NCI-H2196 treated with DMSO at 0.1 percent for 48 hours (cell line): ENCODE data around the gene PBOV1.
"Not testable (repeated sequence)": the region's sequence is repeated elsewhere in the genome, so short reads cannot be mapped to it uniquely, and the experiment has no call there.

ENCODE experiments used
- DNase-seq: peaks from one replicate; lab custom pipeline; 2025; ENCODE audit not compliant: unreplicated experiment; lab: John Stamatoyannopoulos, UW

Gene PBOV1

DNA sequence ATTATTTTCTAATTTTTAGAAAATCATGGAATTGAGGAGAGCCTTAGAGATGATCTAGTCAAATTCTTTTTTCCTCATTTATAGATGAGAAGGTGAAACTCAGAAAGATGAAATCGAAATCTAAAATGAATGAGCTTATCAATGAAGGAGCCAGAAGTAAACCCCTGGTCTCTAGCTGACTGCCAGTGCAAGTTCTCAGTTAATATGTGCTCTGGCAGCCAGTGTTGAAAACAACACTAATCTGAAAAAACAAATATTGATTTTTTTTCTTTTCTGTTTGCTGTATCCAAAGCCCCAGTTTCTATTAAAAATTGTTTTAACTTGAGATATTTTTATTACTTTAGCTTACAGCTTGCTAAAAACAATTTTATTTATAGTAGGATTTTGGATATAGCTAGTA is 21.5 kb upstream of the PBOV1 start:
- DNase-seq = no peak

DNA sequence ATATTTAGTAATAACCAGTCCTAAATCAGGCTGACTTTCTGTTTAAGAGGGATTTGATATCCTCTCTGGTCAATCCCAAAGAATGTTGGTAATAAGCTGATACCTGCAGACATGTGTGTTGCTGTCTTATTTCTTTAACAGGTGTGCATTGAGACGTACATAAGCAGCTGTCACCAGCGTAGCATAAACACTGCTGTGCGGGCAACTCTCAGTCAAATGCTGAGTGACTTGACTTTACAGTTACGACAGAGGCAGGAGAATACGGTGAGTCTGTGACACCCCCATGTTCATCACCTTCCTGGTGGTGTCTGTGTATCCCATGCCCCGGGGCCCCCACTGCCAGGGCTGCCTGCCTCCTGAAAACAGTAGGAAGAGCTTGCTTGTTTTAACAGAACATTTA is 20.1 kb upstream of the PBOV1 start:
- no peak for DNase-seq

DNA sequence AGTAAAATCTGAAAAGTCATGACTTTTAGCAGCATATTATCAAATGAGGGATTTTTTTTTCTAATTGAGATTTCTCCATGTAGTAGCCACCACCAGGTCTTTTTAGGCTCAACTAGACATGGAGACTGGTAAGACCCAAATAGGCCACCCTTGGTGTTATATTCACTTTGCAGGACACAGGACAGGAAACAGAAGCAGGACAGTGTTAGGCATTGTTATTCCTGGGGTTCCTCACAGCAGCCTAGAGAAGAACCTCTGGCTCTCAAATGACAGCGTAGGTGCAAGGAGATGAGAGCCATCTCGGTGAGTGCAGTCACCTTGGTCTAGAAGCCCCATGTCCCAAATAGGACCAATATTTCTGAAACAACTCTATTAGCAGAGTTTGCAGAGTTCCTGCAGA is 19.2 kb upstream of the PBOV1 start:
- DNase-seq = no peak

DNA sequence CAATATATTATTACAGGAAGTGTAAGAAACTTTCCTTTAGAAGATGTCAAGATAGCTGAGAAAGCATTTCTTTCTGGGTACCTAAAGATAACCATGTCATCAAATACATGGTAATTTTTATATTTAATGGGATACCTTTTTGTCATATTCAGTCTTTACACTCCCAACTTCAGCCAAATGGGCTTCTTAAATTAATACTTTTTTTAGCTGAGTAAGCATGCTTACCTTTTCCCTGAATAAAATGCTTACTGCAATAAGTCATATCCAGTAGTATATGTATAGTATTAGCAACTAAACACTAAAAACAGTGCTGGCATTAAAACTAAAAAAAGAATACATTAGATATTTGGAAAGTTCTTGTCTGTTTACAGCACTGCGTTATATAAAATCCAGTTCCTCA is 17.4 kb upstream of the PBOV1 start:
- no peak for DNase-seq

DNA sequence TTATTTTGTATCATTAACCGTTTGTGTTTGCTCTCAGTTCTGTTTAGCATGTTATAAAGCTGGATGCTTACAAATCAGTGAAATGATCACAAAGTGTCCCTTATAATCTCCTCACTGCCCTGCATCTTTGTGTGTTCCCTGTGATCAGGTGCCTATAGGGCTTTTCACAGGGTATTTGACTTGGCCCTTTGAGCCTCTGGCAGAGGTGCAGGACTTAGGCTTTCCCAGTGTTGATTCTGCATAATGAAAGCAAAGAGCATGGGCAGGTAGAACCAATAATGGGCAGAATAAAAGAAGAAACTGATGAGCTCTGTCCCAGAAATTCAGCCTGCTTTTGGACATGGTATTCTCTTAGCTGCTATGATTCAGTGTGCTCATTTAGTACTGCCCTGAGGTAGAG is 16.9 kb upstream of the PBOV1 start:
- no peak for DNase-seq

DNA sequence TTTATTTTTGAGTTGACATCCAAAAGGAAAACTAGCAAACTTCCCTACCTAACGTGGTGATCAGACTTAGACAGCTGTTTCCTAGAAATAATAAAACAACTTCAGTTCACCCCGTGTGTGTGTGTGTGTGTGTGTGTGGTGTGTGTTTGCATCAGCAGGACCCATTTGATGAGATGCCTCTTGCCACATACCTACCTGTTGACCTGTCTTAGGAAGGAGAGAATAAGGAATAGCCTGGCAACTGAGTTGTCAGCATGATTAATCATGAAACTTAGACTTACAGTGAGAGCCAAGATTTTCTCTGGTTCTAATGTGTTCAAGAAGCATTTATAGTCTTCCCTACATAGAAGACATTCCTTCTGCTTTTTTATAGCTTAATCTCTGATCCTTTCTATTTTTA is 16.1 kb upstream of the PBOV1 start:
- DNase-seq = no peak

DNA sequence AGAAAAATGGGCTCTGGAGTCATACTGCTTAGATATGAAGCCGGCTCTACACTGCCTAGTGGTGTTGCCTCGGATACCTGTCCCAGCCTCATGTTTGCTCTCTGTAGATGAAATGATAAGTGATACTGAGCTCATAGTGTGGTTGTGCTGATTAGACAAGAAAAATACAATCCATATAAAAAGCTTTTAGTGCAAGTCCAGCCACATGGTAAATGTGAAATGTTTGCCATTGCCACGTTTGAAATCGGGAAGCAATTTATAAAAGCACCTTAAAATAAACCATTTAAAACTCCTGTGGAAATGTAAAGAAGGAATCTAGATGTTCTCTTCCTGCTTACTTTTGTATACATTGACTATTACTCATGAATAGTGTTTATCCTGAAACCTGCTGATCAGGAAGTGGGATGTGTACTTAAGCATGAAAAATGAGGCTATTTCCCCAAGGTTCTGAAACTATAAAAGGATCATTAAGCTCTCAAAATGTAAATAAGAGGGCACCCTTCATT is 13.1 kb upstream of the PBOV1 start:
- peak; percentile 62 for DNase-seq

DNA sequence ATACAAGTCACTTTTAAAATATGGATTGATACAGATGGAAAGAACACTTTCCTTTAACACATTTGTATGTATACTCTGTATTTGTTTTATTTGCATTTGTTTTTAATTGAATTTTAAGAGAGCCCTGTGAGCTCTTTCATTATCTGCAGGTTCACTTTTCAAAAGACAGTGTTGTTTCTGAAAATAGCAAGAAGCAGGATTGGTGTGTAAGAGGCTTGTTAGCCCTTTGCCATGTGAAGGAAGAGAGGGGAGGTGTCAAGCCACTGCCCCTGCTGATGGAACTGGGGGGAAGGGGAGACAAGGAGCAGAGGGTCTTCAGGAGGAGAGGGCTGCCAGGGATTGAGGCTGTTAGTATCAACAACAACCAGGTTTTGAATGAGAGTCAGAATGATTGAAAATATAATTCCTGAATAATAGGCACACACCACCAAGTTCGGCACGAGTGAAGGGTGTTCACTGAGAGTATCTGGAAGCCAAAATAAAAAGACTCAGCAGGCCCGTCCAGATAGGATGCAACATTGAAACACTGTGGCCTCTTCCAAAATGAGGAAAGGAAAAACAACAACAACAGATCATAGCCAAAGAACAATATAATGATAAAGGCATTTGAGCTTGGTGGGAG is 12.6 kb upstream of the PBOV1 start:
- DNase-seq = no peak

DNA sequence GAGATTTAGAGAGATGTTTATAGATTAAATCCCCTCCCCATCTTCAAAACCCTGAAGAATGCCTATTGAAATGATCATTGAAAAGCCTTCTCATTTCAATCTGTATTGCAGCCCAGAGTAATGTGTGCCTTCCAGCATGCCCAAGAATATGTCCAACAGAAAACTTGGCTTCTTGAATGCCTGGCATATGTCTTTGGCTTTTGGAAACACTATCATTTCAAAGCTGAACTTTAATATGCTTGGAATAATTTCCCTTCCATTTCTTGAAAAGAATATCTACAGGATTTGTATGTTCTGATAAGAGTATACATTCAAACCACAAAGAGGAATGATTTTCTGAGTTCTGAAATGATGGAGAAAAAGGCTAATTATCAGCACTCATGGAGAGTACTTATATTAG is 11.9 kb upstream of the PBOV1 start:
- no peak for DNase-seq

DNA sequence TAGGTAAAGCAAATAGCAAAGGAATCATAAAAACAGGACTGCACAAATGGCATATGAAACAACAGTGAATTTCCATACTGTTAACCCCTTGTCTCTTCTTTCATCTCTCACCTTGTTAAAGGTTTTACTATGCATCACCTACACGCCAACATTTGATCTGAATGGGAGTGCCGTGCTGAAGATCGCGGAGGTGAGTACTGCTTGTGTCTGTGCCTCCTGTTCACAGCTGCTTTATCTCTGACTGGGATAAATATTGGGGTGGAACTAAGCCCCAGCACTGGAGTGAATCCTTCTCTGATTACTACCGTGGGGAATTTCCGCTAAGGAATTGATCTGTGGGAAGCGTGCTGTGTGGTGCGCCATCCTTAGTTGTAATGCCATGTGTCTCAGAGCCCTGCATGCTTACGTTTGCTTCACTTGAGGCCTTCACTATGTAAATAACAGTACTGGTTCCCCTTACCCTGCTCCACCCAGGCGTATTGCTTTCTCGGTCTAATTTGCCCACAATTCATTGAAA is 11.4 kb upstream of the PBOV1 start:
- DNase-seq = no peak

DNA sequence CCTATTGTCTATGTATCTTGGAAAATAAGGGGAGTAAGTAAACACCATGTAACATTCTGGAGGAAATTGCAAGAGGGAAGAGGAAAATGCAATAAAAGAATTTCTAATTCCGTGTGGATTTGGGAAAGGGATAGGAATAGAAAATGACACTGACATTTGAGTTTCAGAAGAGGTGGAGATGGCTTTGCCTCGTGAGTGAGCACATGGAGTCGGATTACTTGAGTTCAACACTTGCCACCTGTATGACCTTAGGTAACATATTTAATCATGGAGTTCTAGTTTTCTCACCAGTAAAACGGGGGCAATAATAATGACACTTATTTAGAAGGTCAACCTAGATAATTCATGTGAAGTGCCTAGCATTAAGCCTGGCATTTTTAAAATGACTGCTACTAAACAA is 10.8 kb upstream of the PBOV1 start:
- no peak for DNase-seq

DNA sequence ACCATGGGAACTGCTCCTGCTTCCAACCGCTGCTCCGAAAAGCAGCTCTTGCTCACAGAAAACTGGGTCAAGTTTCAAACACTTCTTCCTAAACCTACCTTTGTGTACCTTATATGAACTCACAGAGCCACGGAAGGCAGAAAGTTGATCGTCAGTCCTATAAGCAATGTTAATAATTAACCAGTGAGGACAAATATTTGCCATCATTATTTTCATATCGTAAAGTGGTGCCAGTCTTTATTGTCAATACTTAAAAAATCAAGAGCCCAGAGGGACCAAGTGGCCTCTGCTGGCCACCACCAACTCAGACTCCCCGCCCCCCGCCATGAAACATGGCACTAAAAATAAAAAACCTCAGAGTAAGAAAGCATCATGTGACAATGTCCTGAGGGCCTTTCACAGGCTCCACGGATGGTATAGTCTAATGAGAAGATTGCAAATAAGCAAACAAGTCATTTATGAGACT is 9.1 kb upstream of the PBOV1 start:
- peak; percentile 67 for DNase-seq

DNA sequence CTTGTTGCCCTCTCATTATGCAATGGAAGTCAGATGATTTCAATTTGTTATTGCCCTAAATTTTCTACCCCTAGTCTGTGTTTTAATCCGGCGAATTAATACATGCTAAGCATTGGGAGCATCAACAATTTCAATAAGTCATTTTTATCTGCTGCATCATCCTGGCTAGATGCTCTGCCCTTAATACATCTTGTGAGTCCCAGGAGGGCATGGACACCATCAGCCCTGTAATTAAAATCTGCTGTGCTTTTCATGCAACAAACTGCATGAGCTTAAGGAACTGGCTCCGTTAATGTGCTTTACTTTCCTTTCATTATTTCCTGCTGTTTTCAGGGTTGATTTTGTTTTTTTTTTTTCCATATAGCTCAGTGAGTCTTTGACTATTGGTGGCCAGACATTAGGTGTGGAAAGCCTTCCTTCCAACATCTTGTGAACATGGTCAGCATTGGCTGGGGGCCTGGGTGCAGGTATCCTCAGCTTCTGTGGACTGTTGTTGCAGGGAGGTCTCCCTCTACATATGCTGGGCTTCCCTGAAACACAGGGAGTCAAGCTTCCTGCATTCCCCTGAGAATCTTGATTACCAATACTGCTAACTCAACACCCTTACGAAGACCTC is 8.5 kb upstream of the PBOV1 start:
- no peak for DNase-seq

DNA sequence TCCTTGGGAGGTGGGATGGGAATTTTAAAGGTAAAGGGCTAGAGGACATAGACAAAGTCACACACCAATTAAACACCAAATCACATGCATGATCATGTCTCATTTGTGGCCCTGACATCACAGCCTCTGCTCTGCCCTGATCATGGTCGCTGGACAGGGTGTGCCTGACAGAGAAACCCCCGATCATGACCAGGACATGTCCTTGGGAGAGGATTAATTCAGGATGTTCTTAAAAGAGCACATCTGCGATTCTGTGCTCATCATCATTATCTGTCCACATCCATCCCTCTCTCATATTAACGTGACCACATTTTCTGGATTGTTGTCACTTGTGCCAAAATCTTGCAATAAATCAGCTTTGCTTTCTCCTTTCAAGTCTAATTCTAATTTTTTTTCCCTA is 7.7 kb upstream of the PBOV1 start:
- DNase-seq = no peak

DNA sequence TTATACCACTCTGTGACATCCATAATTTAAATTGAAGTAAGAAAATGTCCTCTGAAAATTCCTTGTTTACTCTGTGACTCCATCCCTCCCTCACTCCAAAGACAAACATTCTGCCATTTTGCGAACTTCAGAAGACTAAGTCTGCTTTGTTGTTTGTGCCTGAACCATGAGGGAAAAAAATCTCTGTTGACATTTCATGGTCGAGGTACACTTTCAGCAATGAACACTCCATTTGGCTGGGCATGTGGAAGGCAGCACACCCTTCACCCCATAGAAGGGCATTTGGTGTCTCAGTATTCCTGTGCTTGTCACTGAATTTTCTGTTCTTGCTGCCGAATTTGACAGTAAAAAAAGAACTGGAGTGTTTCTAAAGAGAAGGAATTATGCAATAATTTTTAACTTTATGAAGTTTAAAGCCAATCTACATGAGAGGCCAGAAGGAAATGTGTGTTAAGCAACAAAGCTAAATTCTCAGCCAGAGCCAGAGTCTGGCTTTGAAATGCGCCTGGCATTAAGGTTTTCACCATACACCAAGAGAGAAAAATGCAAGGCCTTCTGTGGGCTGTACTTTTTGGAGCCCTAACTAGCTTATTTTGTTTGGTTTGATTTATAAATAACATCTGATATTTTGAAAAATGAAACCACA is 4.7 kb upstream of the PBOV1 start:
- DNase-seq = no peak

DNA sequence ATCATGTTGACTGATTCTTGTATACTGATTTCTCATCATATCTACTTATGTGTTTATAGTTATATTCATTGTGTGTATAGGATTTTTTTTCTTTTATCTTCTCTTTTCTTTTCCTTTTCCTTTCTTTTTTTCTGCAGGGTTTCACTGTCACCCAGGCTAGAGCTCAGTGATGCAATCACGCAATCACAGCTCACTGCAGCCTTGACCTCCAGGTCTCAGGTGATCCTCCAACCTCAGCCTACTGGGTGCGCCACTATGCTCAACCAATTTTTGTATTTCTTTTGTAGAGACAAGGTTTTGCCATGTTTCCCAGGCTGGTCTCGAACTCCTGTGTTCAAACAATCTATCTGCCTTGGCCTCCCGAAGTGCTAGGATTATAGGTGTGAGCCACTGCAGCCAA is 1.6 kb upstream of the PBOV1 start:
- no peak for DNase-seq

DNA sequence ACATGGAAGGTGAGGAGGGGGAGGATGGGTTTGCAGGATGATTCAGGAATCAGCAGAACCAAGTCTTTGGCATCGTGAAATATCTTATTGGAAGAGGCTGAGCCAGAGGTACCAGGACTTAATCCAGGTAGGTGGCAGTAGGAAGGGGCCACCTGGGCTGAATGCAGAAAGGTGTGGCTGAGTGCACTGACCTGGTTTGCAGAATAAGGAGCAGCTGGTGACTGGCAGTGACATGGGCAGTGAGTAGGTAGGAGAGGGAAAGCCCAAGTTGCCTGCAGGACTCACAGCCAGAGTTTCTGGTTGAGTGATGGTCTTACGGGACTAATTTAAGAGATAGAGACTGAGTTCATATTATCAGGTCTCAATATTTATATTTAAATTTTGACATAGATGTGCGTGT is 1.1 kb upstream of the PBOV1 start:
- no peak for DNase-seq

DNA sequence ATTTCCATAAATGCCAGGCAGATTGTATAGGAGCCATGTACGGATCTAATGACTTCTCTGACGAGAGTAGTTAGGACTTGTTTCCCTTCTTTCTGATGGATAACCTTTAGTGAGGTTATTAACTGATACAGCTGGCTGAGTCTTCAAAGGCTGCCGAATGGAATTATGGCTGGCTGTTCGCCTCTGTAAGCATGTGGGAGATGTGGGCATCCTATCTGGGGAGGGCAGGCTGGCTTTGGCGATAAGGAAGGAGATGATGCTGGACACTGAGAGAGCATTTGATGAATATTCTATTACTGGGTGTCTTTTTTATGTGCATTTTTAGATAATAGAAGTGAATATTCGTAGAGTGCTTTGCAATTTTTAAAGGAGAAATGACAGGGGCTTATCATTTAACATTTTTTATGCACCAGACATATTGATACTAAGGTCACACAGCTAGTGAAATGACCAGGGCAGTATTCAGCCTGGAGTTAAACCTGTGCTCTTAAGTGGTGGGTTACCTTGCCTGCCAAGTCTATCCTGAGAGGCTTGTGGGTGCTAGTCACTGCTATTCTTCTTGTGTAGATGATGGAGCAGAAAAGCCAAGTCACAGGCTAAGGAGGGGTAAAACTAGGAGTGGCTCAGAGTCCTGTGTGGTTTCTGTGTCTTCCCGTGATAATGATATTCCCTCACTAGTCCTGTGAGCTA is 3.1 kb downstream of the PBOV1 start:
- DNase-seq = no peak

DNA sequence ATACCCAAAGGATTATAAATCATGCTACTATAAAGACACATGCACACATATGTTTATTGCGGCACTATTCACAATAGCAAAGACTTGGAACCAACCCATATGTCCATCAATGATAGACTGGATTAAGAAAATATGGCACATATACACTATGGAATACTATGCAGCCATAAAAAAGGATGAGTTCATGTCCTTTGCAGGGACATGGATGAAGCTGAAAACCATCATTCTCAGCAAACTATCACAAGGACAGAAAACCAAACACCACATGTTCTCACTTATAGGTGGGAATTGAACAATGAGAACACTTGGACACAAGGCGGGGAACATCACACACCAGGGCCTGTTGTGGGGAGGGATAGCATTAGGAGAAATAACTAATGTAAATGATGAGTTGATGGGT is 5.8 kb downstream of the PBOV1 start:
- not testable (repeated sequence) for DNase-seq

DNA sequence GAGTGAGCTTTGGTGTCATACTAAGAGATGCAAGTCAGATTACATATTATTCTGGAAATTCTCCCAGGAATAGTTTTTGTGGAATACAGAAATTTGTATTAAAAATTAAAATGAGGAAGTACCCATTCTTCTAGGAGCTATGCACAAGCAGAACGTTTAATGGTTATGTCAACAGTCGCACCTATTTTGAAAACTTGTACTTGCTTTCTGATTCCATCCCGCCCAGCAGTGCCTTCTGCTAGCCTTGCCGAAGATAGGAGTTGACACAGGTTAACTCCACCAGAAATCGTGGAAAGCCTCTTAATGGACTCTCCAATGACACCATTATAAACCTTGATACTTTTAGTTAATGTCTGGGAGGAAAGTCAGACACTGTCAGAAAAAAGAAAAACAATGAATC is 6.7 kb downstream of the PBOV1 start:
- DNase-seq = no peak

DNA sequence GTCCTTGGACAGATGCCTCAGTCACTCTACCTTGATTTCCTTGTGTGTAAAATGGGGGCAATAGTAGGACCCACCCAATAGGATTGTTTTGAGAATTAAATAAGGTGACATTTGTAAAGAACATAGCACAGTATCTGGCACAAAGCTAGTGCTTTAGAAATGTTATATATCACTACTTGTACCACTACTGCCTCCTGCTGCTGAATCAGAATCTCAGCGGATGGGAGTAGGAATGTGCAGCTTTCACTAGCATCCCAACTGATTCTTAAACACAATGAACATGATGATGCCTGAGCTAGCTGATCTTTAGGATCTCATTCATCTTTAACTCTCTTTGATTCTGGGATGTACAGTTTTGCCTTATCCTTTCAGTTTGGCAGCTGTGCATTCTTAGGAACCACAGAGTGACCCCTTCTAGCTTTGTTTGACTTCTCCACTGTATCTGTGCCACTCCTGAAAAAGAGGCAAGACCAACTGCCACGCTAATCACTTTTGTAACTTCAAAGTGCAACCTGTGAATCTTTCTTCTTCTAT is 7.2 kb downstream of the PBOV1 start:
- no peak for DNase-seq
